GM06990 (cell line): ENCODE results near the gene CXXC1.

ENCODE experiments used
- DNase-seq: peaks from one replicate; pipeline ENCODE4 v3.0.0-alpha.2; 2011; ENCODE audit not compliant: insufficient read length; ENCODE audit errors: extremely low read depth
- H3K27me3 ChIP-seq: replicated peaks from 2 replicates; pipeline ENCODE4 v1.6.0; 2011; ENCODE audit warnings: low read length; ENCODE audit not compliant: control insufficient read depth, insufficient read depth
- H3K36me3 ChIP-seq: 2 replicates; pipeline ENCODE4 v1.5.1; 2011; ENCODE audit warnings: low read length; ENCODE audit not compliant: control insufficient read depth, insufficient read depth
- H3K4me3 ChIP-seq: replicated peaks from 2 replicates; pipeline ENCODE4 v1.5.1; 2011; ENCODE audit warnings: low read depth, mild to moderate bottlenecking, control low read depth, low read length
- CTCF ChIP-seq: IDR thresholded peaks from 2 replicates; pipeline ENCODE4 v1.5.1; 2011; ENCODE audit warnings: low read length, control low read depth, mild to moderate bottlenecking, inconsistent platforms; ENCODE audit not compliant: insufficient read depth, poor library complexity, severe bottlenecking

The CXXC1 gene

GRCh38 chr18:50284255-50284885, 3.1 kb downstream of the CXXC1 start:
- no peak for TF ChIP-seq CTCF
- DNase-seq: no peak
- Histone ChIP-seq H3K27me3 (no peaks in the 10 kb centered on the region), H3K4me3 (no peak overlapping the region), H3K36me3 (peaks cover 33% of the 10 kb centered on the region)

DNA sequence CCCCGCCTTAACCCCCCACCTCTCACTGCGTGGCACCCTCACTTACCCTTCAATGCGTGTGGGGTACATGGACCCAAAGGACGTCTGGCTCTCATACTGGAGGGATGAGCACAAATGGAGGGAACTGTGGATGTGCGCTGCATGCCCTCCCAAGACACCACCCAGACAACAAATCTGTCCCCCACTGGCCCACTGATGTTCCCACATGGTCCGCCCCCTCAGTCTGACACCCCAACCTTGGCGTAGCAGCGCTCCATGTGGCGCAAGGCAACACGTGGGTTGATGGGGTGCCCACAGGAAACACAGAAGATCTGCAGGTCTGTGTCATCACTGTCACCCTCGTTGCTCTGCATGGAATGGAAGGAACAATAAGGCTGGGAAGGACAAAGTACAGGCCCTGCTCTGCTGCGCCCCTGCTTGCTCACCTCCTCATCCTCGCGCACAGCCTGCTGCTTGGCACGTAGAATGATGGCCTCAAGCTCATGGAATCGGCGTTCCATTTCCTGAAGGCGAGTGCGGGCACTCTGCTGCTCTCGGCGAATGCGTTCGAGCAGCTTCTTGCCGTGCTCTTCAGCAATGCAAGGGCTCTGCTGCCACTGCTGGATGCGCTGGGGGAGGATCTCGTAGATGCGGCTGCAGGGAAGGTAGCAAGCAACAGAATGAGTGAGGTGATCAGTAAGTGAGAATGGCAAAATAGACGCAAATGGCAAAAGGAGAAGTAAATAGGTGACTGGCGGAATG, 3.9 kb downstream of the CXXC1 start:
- Histone ChIP-seq H3K27me3 (no peaks in the 10 kb centered on the region), H3K4me3 (no peak overlapping the region), H3K36me3 (peaks cover 33% of the 10 kb centered on the region)
- DNase-seq: no peak
- TF ChIP-seq CTCF: no peak

DNA sequence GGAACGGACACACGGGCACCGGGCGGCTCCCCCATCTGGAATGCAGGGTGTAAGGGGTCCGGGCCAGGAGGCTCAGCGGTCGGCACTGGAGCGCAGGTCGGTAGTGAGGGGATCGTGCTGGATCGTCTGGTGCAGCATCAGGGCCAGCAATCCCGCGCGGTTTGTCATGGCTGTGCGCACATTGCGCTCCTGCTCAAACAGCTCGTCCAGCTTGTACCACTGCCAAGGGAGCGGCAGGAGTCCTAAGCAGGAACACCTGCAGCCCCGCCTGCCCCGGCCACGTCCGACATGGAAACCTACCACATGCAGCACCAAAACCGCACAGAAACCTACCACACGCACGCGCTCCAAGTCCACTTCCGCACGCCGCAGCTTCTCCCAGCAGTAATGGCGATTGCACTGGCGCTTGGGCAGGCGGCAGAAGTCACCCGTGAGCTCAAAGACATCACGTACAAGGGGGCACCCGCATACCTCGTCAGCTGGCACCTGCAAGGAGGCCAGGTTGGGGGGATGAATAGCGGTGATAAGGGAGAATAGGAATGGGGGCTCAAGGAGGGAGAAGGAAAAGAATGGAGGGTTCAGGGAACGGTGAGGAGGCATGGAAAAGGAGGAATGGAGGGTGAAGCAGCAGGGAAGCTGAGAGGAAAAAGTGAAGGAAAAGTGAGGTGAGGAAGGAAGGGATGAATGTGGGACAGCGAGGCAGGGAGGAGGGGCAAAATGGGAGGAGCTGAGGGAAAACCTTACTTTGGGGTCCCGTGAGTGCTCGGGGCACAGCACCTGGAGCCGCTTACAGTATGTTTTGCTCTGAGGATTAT, 4.8 kb downstream of the CXXC1 start:
- TF ChIP-seq CTCF: no peak
- Histone ChIP-seq H3K4me3 (no peak overlapping the region), H3K27me3 (no peaks in the 10 kb centered on the region), H3K36me3 (peaks cover 33% of the 10 kb centered on the region)
- no peak for DNase-seq

GRCh38 chr18:50281972-50282520, 5.4 kb downstream of the CXXC1 start:
- peak overlapping the region; percentile 100 for H3K4me3 ChIP-seq
- no peak for DNase-seq
- no peak for TF ChIP-seq CTCF
- no peaks in the 10 kb centered on the region for H3K27me3 ChIP-seq
- H3K36me3 ChIP-seq: peaks cover 33% of the 10 kb centered on the region

- no peaks in the 10 kb centered on the region for H3K27me3 ChIP-seq
- peak; percentile 99 for DNase-seq
- peak within 1 kb of the TSS; percentile 100 for H3K4me3 ChIP-seq
- peaks cover 39% of the 10 kb centered on the region for H3K36me3 ChIP-seq
- TF ChIP-seq CTCF: peak; percentile 18
These were observed 6.1 kb downstream of the CXXC1 start, which contains the start of gene MBD1 for GRCh38 chr18:50281295-50281971. TSS of gene MBD1 (minus strand) at chr18:50281523. CDS start at chr18:50279992, 1,531 bp downstream.
